ENCODE measurements around the gene VWA3B.

Gene VWA3B

DNA sequence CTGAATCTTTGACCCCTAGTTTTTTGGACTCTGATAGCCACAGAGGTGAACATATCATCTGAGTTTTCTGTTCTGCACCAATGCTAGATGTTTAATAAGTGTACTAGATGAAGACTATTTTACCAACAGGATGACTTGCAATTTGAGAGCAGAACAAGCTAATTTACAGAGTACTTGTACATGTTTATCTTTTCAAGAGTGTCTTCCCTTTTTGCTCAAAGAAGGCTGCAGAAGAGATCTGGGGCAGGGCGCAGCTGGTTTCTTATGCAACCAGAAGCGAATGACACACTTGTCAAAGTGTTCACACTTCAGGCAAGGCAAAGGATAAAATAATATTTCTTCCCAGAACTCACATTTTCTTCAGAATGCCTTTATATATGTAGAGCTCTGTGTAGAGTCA lies 86.0 kb downstream of the VWA3B start:
- DNase-seq (ENCODE audit: low read depth), result no peak

DNA sequence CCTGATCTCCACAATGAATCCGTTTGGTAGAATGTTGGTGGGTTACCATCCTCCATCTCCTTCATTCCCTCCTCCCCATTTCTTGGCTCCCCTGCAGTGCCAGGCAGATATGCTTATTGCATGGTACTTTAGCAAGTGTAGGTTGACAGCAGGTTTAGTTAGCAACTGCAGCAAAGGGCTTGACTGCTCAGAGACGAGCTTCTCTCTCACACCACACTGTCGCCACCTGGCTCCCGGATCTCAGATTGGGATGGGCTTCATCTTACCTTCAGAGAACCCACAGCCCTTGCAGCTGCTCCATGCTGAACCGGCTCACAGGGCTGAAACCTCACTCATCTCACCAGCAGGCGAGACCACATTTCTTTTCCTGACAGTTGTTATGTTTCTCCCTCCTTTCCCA lies 88.8 kb downstream of the VWA3B start:
- DNase-seq (ENCODE audit: low read depth), result no peak

DNA sequence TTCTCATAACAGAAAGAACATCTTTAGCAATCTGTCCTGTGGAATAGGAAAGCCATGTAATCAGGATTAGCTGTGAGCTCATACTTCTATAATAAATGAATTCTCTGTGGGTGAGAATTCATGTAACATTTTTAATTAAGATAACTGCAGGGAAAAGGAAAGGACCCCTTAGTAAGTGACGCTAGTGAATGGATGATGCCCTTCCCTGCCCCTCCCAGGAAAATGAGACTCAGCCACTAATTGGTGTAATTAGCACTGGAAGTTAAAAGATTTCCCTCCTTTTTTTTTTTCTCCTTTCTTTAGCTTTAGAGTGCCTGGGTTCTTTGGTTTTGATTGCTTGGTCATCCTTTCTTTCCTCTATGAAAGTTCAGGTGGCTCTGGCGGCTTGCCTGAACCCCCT lies 90.3 kb downstream of the VWA3B start:
- no peak for DNase-seq (ENCODE audit: low read depth)

DNA sequence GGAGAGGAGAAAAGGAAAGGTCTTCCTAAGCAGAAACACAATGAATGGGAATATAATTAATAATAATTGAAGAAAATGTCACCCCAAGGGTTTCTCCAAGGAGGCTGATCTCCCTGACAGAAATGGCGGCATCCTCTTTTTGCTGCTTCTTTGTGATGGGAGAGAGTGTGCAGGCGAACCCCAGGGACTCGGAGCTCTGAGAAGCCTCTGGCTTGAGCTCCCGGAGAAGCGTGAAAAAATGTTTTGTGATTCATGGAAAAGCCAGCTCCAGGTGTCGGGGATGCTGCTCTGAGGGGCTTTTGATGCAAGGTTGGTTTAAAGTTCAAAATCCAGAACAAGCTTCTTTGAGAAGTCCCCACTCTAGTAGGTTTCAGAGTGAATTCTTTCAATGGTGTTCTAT lies 91.0 kb downstream of the VWA3B start:
- no peak for DNase-seq (ENCODE audit: low read depth)

DNA sequence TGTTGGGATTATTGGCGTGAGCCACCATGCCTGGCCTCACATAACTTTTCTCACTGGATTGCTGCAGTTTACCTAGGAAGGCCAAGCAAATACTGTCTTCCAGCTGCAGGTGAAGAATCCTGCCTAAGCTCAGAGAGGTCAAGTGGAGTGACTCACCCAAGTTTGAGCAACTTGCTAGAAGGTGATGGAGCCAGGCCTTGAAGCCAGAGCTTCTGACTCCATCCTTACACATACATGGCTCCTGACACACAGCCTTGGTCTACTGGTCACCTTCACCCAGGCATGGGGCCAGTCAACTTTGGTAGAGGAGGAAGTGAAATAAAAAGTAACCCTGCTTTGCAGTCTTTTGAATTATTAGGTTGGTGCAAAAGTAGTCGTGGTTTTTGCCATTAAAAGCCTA lies 93.5 kb downstream of the VWA3B start:
- no peak for DNase-seq (ENCODE audit: low read depth)

DNA sequence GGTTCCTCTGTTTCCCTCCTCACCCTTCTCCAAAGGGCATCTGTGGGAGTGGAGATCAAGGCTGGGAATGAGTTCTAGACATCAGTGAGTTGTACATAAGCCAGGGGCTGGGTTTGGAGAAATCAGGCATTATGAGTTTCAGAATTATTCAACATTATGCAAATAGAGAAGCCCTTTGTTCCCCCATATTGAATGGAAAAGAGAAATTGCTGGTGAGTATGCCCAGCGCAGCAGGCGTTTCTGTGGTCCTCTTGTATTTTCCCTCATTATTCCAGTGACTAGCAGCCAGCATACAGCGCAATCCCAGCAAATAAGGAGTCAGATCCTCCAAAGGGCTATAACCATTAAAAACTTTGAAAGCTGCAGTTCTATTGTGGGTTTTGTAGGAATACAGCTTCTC lies 94.4 kb downstream of the VWA3B start:
- no peak for DNase-seq (ENCODE audit: low read depth)

DNA sequence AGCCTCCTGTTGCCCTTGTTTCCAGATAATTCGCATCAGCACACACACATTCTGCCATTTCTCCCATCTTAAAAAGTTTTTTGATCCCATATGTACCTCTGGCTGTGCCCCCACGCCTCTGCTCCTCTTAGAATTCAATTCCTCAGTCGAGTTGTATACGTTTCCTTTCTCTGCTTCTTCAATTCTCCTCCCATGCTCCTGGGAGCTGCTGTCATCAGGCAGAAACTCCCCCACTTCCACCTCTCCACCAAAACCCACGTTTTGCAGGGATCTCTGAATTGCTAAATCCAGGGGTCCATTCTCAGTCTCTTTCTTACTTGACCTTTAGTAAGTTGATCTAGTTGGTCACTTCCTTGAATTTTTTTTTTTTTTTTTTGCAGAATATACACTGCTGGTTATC lies 98.8 kb downstream of the VWA3B start:
- DNase-seq (ENCODE audit: low read depth), result no peak

DNA sequence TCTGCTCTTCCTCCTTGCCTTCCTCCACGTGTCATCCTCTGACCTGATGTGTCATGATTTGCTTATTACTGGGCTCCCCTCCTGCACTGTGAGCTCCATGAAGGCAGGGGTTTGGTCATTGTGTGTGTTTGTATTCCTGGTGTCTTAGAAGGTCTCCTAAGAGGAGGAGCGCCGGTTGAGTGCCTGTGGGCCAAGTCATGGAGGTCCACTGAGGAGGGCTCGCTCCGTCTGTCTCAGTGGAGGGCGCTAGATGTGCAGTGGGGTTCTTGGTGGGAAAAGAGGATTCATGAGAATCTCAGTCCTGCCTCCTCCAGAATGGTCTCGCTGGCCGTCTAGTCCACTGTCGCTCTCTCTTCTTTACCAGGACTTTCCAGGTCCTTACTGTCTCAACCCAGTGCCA lies 100.2 kb downstream of the VWA3B start:
- DNase-seq (ENCODE audit: low read depth), result no peak

DNA sequence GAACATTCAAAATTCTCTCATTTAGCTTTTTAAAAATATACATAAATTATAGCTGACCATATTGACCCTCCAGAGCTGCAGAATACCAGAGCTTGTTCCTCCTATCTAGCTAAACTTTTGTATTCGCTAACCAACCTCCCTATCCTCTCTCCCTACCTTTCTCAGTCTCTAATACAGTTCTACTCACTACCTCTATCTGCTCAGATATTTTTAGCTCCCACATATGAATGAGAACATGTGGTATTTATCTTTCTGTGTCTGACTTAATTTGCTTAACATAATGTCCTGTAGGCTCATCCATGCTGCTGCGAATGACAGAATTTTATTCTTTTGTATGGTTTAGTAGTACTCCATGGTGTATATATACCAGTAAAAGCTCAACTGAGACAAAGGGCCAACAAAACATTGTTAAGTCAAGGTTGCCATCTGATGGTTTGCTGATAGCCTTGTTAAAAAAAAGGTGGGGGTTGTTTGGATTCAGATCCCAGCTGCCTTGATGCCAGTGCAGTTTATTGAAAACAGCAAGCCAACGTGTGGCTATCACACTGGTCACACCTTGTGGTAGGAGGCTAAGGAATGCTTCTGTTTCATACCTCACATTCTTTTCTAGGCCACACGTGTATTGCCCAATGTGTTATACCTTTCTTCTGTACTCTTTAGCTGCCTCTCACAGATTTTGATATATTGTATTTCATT lies 101.5 kb downstream of the VWA3B start:
- DNase-seq (ENCODE audit: low read depth), result no peak

DNA sequence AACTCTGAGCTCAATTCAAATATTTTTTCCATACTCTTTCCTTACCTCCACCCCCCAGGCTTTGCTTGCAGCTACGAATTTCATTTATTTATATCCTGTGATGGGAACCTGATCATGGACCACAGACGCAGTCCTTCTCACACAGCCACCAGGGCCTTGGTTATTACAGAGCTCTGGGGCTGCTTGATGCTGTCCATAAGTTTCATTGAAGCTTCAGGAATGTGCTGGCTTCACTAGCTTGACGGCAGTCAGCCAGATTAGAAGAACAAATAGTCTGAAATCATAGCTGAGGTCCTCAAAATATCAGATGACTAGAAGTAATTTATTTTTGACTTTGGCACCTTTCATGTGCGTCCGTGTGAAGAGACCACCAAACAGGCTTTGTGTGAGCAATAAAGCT lies 104.9 kb downstream of the VWA3B start:
- DNase-seq (ENCODE audit: low read depth), result no peak

DNA sequence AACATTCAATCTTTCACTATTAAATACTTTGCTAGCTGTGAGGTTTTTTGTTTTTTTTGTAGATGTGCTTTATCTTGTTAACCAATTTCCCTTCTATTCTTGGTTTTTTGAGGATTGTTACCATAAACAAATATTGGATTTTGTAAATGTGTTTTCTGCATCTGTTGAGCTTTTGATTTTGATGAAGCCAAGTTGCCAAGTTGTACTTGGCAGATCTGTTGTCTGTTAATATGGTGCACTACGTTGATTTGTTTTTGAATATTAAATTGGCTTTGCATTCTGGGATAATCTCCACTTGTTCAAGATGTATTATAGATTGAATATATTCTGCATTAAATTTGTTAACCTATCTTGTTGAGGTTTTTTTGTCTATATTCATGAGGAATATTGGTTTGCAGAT lies 114.6 kb downstream of the VWA3B start:
- DNase-seq (ENCODE audit: low read depth), result no peak

DNA sequence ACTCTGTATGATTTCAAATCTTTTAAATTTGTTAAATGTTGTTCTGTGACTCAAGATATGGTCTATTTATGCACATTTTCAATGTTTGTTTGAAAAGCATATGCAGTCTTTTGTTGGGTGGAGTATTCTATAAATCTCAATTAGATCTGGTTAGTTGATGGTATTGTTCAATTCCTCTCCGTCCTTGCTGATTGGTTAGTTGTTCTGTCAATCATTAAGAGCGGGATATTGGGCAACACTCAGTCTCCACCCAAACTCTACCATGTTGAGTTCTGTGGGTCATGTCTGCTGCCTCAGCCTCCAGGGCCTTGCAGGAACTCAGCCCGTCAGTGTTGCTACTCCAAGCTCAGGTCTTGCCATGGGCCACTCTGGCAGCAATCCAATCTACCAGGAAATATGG lies 118.9 kb downstream of the VWA3B start:
- no peak for DNase-seq (ENCODE audit: low read depth)

DNA sequence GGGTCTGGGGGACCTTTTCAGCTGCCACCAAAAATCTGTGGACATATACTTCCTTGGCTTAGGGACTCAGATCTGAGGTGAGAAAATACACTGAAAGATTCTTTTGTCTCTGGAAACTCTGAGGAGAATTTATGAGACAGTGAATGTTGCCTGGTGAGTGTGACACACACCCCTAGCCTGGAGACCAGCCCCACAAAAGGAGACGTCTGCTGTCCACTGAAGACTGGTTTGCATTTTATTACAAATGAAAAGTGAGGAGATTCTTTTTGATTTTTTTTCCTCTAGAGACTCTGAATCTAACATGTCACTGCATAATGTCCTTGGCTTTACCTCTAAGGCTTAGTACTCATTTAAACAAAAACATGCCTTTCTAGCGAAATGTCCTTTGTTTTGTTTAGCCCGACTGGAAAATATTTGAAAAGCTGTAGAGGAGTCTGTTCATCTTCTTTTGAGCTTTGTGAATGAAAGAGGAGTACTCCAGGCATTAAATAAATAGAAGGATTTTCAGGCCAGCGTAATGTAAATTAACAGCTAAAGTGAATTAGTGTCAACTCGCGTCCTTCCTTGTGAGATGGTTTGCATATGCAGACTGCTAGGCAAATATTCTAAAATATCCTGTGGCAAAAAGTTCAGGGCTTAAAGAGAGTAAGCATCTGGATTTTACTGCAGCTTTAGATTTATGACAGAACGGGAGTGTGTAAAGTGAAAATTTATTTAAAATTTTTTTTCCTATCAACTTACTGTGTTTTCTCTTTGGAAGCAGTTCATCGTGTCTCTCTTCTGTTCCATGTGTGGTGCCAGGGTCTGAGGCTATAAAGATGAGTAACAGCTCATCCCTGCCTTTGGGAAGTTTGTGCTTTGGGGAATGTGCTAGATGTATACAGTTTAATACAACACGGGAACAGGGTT lies 125.4 kb downstream of the VWA3B start:
- no peak for DNase-seq (ENCODE audit: low read depth)

DNA sequence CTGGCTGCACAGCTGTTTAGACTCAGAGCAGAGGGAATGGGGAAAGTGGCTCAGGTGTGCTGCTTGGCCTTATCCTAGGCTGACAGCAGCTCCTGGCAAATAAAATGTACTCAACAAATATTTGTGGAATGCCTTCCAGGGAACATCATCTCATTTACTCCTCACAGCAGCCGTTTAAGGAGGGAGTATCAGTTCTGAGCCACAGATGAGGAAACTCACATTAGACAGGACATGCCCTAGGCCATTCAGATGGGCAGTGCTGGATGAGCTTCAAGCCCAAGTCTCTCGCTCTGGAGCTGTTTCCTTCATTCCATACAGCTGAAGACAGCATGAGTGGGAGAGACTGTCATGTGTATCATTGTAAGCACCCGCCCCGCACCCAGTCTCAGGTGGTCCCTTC lies 129.6 kb downstream of the VWA3B start:
- DNase-seq (ENCODE audit: low read depth), result no peak

DNA sequence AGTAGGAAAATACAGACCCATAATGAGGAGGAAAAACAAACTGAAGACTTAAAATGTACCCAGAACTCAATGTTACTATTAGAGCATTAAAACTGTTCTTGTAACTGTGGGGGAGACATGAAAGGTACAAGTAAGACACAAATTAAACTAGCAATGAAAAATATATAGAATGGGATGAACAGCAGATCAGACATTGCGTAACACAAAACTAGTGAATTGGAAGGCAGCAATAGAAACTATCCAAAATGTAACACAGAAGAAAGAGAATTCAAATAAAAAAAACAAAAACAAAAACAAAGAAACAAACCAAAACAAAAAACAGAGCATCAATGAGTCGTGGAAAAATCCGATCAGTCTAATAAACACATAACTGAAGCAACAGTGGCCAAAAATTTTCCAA lies 132.2 kb downstream of the VWA3B start:
- no peak for DNase-seq (ENCODE audit: low read depth)

DNA sequence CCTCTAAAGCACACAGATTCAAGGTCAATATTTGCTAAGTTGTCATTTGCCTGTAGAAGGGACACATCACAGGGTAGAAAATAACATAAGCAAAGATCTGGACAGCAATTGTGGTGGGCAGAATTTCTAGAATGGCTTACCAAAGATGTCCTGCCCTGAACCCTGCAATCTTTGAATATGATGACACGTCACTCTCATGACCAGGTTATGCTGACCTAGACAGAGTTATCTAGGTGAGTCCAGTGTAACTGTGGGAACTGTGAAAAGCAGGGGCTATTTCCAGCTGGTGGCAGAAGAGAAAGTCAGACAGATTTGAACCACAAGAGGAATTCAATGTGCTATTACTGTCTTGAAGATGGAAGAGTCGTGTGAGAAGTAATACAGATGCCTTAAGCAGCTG lies 147.0 kb downstream of the VWA3B start:
- no peak for DNase-seq (ENCODE audit: low read depth)

DNA sequence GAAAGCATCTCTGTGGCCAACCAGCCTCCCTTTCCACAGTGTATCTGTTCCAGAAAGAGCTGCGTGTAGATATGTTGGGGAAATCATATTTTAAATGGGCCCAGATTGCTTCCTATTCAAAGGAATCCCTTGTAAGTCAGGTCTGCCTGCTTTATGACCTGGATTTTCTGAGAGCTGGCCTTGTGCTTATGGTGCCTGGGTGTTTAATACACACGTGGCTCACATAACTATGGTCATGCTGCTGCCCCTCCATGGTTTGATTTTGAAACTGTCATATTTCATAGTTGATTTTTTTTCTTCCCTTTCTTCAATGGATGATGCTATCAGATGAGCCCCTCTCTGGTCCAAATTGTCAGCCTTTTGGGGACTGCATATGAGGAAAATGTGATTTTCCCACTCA lies 147.8 kb downstream of the VWA3B start:
- DNase-seq (ENCODE audit: low read depth), result no peak

DNA sequence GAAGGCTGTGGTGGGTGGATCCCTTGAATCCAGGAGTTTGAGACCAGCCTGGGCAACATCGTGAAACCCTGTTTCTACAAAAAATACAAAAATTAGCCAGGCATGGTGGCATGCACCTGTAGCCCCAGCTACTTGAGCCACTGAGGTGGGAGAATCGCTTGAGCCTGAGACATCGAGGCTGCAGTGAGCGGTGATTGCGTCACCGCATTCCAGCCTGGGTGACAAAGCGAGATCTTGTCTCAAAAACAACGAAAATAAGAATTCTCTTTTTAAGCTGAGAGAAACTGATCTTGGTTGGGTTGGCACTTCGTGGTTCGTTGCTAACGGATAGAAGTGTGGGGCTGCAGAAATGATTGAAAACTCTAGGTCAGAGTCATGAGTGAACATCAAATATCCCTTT lies 150.0 kb downstream of the VWA3B start:
- no peak for DNase-seq (ENCODE audit: low read depth)

DNA sequence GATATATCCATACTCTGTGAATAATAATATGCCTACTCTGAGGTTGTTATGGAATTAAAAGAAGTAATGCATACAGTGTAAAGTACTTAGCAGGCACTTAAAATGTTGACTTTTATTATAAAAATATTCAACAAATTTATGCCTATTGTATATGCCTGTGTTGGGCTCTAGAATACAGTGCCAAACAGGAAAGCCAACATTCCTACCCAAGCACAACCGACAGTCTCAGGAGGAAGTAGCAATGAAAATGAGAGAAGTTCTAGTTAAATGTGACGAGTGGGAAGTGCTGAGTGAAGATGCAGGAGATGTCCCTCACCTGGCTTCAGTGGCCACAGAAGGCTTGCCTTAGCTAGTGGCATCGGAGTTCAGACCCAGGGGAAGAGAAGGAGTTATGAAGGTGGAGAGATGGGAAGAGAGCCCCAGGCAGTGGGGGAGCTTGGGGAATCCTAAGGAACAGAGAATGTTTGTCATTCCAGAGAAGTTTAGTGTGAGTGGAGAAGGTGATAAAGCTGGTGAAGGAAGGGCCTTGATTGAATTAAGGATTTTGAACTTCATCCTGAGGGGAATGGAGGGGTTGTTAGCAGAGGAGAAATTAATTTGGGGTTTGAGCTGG lies 153.9 kb downstream of the VWA3B start:
- DNase-seq (ENCODE audit: low read depth), result no peak

DNA sequence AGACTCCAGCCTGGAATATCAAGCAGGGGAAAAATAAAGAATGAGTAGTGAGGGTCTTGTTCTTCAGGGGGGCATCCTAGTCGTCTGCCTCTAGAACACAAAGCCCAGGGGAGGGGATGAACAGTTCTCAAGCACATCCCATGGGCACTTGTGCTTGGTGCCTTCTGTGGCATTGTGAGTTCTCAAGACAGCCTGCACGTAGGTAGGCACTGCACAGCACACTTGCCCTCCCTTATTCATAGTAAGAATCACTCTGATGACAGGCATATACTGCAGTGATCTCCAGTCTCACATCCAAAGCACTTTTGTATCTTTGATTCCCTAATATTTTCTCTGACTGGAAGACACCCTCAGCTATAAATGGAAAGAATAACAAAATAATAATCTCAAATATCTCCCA lies 154.6 kb downstream of the VWA3B start:
- DNase-seq (ENCODE audit: low read depth), result no peak

DNA sequence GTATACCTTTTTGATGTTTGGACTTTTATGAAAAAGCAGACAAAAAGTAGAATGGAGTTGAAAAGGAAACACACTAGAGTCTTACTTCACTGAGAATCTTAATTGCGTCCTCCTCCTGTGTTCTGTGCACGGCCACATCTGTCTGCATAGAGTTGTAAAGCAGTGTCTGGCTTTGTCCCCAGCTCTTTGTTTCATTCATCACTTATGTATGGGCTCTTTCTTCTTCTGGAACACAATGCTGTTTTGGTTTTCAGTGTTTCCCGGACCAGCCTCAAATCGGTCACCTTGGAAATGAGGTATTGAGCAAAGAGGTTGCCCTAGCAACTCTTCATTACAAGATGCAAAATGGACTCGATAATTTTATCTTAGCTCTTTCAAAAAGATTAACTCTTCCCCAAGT lies 155.0 kb downstream of the VWA3B start:
- DNase-seq (ENCODE audit: low read depth), result no peak

DNA sequence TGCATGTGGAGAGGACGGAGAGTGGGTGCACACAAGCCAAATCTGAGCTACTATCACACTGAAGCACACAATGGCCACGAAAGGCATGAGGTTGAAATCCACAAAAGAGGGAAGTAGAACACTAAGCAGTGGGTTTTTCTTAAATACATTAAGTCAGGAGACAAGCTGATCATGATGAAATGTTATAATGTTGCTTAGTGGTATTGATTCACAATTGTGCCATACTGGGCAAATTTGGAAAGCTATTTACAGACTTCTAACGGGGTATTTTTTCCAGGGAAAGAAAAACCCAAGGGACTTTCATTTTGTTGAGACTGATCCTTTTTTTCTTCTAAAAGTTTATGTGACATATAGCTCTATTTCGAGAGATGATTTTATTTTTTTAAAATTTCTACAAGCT lies 158.5 kb downstream of the VWA3B start:
- DNase-seq (ENCODE audit: low read depth), result no peak

DNA sequence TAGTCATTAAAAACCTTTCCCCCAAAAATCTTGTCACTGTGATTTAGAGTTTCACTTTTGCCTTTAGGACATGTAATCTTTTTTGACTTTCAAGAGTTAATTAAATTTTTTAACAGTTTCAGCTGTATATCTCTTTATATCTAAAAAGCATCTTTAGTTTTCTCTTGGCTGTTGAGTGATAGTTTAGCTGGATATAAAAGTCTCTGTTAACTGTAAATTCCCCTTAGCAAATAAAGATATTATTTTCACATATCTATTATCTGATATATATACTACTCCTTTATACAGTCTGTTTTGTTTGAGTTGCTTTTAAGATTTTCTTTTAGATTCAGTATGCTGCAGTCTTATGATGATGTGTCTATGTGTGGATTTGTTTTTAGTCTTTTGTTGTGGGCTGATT lies 160.4 kb downstream of the VWA3B start:
- no peak for DNase-seq (ENCODE audit: low read depth)
